Cortex of kidney (tissue), 1 donor: ENCODE data around the gene TMEM138.

Source experiments
- DNase-seq: peaks from one replicate; lab custom pipeline; 2025; lab: John Stamatoyannopoulos, UW

The TMEM138 gene

GRCh38 chr11:61342207-61342803 is 19.9 kb upstream of the TMEM138 start:
- no peak for DNase-seq

GRCh38 chr11:61343792-61344745 is 18.1 kb upstream of the TMEM138 start:
- no peak for DNase-seq

DNA sequence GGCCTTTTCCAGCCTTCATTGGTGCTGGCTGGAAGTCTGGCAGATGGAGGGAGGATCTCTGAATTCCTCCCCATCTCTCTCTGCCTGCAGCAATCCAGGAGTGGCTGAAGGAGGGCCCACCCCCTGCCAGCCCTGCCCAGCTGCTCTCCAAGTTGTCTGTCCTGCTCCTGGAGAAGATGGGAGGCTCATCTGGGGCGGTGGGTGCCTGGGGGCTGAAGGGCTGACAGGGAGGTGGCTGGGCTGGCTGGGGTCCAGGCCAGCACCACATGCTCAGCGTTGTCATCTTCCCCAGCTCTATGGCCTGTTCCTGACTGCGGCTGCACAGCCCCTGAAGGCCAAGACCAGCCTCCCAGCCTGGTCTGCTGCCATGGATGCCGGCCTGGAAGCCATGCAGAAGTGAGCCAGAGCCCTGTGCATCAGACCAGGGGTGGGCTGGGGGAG is 17.0 kb upstream of the TMEM138 start:
- DNase-seq, result no peak

DNA sequence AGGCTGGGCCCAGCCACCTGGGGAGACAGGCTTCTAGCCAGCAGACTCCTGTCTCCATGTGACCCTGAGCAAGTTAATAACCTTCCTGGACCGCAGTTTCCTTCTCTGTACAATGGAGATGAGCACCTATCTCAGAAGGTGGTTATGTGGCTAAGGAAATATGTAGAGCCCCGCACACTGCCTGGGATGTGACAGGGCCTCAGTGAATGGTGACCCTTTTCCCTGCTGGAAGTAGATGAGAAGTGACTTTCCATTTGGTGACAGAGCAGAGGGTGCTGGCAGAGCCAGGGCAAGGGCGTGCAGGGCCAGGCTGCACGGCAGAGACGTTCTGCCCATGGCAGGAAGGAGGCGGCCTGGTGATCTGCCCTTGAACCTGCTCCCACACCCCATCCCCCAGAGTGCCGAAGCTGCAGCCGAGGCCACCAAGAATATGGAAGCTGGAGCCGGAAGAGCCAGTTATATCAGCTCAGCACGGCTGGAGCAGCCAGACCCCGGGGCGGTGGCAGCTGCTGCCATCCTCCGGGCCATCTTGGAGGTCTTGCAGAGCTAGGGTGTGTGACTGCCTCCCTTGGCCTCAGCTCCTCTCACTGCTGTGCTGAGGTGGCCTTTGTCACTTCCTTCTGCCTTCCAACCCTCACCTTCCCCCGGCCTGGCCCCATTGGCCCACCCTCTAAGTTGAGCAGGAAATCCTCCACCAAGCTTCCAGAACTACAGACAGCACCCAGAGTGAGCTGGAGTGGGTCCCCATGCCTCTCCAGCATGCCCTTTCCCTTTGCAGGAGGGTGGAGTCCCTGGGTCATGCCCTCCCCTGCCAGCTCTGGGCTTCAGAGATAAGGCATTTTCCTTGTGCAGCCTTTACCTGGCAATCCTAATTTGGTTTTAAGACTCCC is 16.0 kb upstream of the TMEM138 start:
- DNase-seq, result no peak

DNA sequence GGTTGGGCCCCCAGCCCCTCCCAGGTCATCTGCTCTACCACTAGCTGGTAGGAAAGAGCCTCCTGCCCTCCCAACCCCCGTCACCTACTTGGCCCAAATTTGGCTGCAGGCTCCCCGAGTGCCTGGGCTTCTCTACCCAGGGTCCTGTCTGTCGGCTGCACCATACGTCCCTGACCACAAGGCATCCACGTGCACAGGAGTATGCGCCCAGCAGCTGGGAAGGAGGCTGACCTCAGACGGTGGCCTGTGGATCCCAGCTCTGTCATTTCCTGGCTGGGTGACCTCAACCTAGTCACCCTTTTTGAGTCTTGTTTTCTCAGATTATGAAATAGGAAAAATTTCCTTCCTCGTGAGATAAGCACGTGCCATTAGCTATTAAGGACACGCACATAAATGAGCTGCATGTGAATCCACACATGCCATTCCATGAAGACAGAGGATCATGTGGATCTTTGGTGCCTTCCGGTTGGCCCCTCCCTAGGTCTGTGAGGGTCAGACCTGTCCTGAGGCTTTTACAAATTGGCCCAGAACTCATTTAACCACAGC is 14.2 kb upstream of the TMEM138 start:
- DNase-seq, result no peak

- no peak for DNase-seq
These were observed 12.9 kb upstream of the TMEM138 start for GRCh38 chr11:61349189-61349751.

DNA sequence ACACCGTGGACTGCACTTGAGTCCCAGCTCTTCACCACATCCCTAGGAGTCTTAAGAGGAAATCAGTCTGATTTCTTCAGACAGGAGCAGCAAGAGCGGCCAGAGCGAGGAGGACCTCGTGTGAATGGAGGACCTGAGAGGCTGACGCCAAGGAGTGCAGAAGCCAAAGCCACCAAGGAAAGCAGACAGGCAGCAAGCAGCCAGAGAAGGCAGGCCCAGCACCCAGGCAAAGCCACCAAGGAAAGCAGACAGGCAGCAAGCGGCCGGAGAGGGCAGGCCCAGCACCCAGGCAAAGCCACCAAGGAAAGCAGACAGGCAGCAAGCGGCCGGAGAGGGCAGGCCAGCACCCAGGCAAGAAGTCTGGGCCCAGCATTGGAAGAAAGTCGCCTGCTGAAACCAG is 12.3 kb upstream of the TMEM138 start:
- DNase-seq, result no peak

GRCh38 chr11:61350336-61350735 is 11.8 kb upstream of the TMEM138 start:
- DNase-seq, result no peak

DNA sequence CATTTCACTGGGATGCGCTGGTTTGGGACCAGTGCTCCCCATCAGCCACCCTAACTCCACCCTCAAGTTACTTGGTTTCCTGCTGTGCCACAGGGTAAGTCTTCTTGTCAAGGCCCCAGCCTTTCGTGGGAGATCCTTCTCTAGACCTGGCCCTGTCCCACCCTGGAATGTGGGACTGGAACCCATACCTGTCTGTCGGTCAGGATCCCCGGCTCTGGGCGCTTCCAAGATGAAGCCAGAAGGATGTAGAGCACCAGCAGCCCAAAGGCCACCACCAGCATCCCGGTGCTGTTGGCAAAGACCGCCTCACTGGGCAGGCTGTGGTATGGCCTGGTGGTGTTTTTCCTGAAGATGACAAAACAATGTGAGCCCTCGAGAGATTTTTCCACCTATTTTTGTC is 11.4 kb upstream of the TMEM138 start:
- DNase-seq, result no peak

DNA sequence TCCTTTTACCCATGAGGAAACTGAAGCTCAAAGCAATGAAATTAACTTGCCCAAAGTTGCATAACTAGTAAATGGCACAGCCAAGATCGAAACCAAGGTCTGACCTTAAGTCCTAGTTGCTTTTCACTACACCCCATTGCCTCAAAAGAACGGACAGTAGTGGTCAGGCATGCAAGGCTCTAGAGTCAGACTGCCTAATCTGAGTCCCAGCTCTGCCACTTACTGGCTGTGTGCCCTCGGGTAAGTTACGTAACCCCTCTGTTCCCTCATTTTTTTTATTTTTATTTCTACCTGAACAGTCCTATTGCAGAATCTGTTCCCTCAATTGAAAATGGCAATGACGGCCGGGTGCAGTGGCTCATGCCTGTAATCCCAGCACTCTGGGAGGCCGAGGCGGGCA is 10.1 kb upstream of the TMEM138 start:
- no peak for DNase-seq

- no peak for DNase-seq
These were observed 8.8 kb upstream of the TMEM138 start for GRCh38 chr11:61353131-61354067.

DNA sequence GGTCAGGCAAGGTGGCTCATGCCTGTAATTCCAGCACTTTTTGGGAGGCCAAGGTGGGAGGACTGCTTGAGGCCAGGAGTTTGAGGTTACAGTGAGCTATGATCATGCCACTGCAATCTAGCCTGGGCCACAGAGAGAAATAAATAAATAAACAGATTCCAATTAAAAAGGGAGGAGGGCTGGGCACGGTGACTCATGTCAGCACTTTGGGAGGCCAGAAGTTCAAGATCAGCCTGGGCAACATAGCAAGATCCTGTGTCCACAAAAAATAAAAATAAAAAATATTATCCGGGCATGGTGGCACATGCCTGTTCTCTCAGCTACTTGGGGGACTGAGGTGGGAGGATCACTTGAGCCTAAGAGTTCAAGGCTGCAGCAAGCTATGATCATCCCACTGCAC is 8.0 kb upstream of the TMEM138 start:
- no peak for DNase-seq

- DNase-seq, result no peak
These were observed 5.5 kb upstream of the TMEM138 start for GRCh38 chr11:61356706-61357105.

DNA sequence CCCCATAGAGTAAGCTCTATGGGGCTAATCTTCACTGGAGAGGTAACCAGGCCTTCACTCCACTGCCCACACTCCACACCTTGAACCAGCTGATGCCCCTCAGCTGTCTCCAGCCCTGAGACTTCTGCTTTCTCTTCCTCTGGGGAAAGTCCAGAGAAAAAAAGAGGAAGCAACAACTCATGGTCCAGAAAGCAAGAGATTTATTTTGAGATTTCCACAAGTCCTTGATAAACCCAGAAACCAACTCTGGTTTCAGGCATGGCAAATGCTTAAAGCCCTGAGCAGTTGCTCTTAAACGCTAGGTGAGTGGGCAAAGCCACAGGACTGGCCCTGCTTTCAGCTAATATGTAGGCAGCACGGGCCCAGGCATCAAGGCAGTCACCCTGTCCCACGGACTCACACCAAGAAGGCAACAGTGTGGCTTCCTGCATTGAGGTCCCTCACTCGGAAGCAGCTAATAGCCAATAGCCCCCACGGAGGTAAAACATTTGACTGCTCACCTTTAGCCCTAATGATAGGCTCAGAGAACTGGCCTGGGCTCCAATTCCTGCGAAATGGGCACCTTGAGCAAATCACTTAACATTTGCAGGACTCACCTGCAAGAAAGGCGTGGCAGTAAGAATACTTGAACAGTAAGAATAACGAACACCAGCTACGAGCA is 4.8 kb upstream of the TMEM138 start:
- DNase-seq, result no peak

DNA sequence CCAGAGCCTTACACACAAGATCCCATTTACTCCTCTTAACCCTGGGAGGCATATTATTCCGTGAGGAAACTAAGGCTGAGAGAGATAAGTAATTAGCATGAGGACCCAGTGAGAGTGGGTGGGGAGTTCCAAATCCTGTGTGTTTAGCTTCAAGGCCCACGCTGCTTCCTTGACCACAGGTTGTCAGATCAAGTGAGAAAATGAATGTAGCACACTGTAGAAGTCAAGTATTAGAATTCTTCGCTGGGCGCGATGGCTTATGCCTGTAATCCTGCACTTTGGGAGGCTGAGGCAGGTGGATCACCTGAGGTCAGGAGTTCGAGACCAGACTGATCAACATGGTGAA is 4.3 kb upstream of the TMEM138 start:
- DNase-seq, result no peak

- no peak for DNase-seq
These were observed 3.6 kb upstream of the TMEM138 start for GRCh38 chr11:61358566-61358965.

DNA sequence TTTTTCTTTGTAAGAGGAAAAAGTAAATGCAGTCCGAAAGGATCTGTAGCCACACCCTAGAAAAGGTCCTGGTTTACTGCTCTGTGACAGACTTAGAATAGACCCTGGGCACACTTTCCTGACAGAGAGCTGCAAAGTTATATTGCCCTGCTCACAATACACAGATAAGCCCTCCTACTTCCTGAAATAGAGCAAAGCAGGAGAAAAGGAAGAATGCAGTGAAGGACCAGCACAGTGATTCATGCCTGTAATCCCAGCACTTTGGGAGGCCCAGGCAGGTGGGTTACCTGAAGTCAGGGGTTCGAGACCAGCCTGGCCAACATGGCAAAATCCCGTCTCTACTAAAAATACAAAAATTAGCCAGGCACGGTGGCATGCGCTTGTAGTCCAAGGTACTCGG is 2.7 kb upstream of the TMEM138 start:
- no peak for DNase-seq

DNA sequence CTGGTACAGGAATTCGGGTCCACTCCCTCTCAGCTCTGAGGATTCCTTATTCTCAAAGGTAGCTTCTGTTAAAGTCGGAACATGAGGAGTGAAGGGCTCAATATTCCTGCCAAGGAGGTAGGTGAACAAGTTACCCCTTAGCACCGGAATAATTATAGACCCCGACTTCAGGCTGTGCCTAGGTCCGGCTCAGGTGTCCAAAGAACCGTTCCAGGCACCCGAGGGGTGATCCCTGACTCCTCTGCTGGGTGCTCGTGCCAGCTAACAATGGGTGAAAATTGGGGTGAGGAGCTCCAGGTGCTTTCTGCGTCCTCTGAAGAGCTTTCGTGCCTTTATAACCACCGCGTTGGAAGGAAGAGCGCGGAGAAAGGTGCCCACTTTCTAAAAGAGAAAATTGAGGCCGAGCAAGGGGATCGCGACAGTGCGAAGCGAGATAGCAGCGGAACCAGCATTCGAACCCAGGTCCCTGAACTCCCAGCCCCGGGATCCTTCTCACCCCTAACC is 885 bp upstream of the TMEM138 start:
- DNase-seq, result no peak

DNA sequence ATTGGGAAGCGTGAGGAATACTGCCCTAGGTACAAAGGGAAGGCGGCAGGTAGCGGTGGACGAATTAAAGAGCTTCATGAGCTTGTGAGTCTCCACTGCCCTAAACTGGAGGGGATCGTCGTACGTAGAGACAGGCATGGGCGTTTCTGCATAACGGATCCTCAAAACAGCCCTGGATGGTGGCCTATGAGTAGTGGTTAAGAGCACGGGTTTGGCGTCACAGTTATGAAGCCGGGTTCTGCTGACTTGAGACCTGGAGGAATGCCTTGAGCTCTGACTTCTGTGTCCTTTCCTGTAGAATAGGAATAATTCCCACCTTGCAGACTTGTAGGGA is 335 bp downstream of the TMEM138 start:
- DNase-seq, result no peak

GRCh38 chr11:61364012-61364675 is 2.0 kb downstream of the TMEM138 start:
- no peak for DNase-seq
